GM18951 (cell line): ENCODE results near the gene TMEM43.

Experiments
- POLR2A ChIP-seq: IDR thresholded peaks from 4 replicates; pipeline ENCODE4 v1.6.1; 2011; ENCODE audit warnings: mild to moderate bottlenecking; ENCODE audit not compliant: insufficient read length, insufficient read depth; ENCODE audit errors: extremely low read depth
- in situ Hi-C: fragments of 300-500 bp; cut with MboI; formaldehyde crosslinking; loops from one replicate; pipeline ENCODE4 v1.12.0; 2022; ENCODE audit warnings: low sequenced_read_pairs, mixed read lengths, inconsistent platforms; ENCODE audit not compliant: unreplicated experiment

The TMEM43 gene

GRCh38 chr3:14152963-14153355 is 28.1 kb downstream of the TMEM43 start:
- TF ChIP-seq POLR2A: no peak
- in situ Hi-C loops: no loop called here

- TF ChIP-seq POLR2A: no peak
- in situ Hi-C loops: no loop called here
Observed at GRCh38 chr3:14153663-14154062, 28.8 kb downstream of the TMEM43 start.

- no peak for TF ChIP-seq POLR2A
- in situ Hi-C loops: no loop called here
Observed at GRCh38 chr3:14154276-14154675, 29.4 kb downstream of the TMEM43 start.

GRCh38 chr3:14154895-14155440 is 30.1 kb downstream of the TMEM43 start:
- no peak for TF ChIP-seq POLR2A
- in situ Hi-C loops: no loop called here

GRCh38 chr3:14156201-14156600 is 31.3 kb downstream of the TMEM43 start:
- in situ Hi-C loops: no loop called here

GRCh38 chr3:14156843-14157561 is 32.1 kb downstream of the TMEM43 start:
- in situ Hi-C loops: no loop called here
- no peak for TF ChIP-seq POLR2A

More at GRCh38 chr3:14156201-14156600, 31.3 kb downstream of the TMEM43 start:
- no peak for TF ChIP-seq POLR2A

- no peak for TF ChIP-seq POLR2A
- in situ Hi-C loops: no loop called here
Observed at GRCh38 chr3:14157951-14158350, 33.1 kb downstream of the TMEM43 start.

- in situ Hi-C loops: no loop called here
- no peak for TF ChIP-seq POLR2A
Observed at GRCh38 chr3:14158370-14158769, 33.5 kb downstream of the TMEM43 start.

GRCh38 chr3:14159426-14159825 is 34.6 kb downstream of the TMEM43 start:
- in situ Hi-C loops: no loop called here
- no peak for TF ChIP-seq POLR2A

- TF ChIP-seq POLR2A: no peak
- in situ Hi-C loops: no loop called here
Observed at GRCh38 chr3:14161282-14161681, 36.4 kb downstream of the TMEM43 start.

- in situ Hi-C loops: no loop called here
- TF ChIP-seq POLR2A: no peak
Observed at GRCh38 chr3:14162178-14162577, 37.3 kb downstream of the TMEM43 start.

- in situ Hi-C loops: no loop called here
- TF ChIP-seq POLR2A: no peak
Observed at GRCh38 chr3:14166877-14167603, 42.2 kb downstream of the TMEM43 start.

GRCh38 chr3:14169435-14169834 is 44.6 kb downstream of the TMEM43 start:
- in situ Hi-C loops: no loop called here
- TF ChIP-seq POLR2A: no peak

GRCh38 chr3:14169871-14170270 is 45.0 kb downstream of the TMEM43 start:
- no peak for TF ChIP-seq POLR2A
- in situ Hi-C loops: no loop called here

- in situ Hi-C loops: no loop called here
- no peak for TF ChIP-seq POLR2A
Observed at GRCh38 chr3:14170531-14171159, 45.8 kb downstream of the TMEM43 start.
